Stomach (tissue), 4 donors: ENCODE data around the gene CDCA7.

Experiments used
- CTCF ChIP-seq, 7 experiments: fragments of 450-650 bp in 4 of 7; fragments of 200-600 bp in 3 of 7; sonication (generic) in 3 of 7; IDR thresholded peaks; one replicate each; pipeline ENCODE4 v1.5.1; 2016 to 2019; ENCODE audit warnings: antibody characterized with exemption in 7 of 7, control low read depth in 2 of 7, mild to moderate bottlenecking in 1 of 7
- EP300 ChIP-seq: sonication (generic); formaldehyde crosslinking; IDR thresholded peaks from one replicate; pipeline ENCODE4 v1.6.1; 2017; ENCODE audit warnings: antibody characterized with exemption
- POLR2A ChIP-seq, 4 donors: fragments of 450-650 bp; IDR thresholded peaks; one replicate each; pipeline ENCODE4 v1.6.1; 2016; ENCODE audit warnings: antibody characterized with exemption in 4 of 4, control low read depth in 2 of 4, mild to moderate bottlenecking in 1 of 4, moderate library complexity in 1 of 4
- POLR2AphosphoS5 ChIP-seq, 3 donors: sonication (generic); formaldehyde crosslinking; IDR thresholded peaks; one replicate each; pipeline ENCODE4 v1.6.1; 2016; ENCODE audit warnings: antibody characterized with exemption in 3 of 3

GRCh38 chr2:173393636-173394035 is 39.0 kb downstream of the CDCA7 start:
- TF ChIP-seq EP300 (no peak), POLR2A (IDR thresholded peaks at IDR 0.05) (no peak), CTCF (IDR thresholded peaks at IDR 0.05) (no peak), POLR2AphosphoS5 (IDR thresholded peaks at IDR 0.05) (no peak)
